ENCODE data around the gene MINDY4B. TPM values are rescaled to one million over a fixed set of nuclear protein-coding genes. Genes with fewer than 3 reads are reported as not detected.

MINDY4B gene
- total and polyA plus RNA-seq, 2 experiments from 2014 or later = not detected

DNA sequence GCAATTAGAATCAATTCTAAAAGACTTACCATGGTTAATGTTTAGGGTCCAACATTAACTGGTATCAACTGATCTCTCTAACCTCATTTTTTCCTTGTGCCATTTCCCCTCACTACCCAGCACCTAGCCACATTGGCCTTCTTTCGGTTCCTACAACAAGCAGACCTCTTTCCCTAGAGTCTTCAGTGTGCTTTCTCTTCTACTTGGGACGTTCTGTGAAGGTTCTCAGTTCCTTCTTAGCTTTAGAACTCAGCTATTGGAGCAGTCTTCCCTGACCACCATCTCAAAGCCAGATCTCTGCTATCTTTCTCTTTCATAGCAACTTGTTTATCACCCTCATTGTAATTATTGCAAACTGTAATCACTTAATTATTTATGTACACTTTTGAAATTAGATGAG lies 31.5 kb upstream of the MINDY4B start:
- no peaks in the 10 kb centered on the region for H3F3A ChIP-seq (replicated peaks; ENCODE audit: low read depth)
- no peaks in the 10 kb centered on the region for H3K9me2 ChIP-seq (ENCODE audit: insufficient read depth)
- H3K27ac Mint-ChIP-seq = no peak overlapping the region
- H3K27ac ChIP-seq (ENCODE audit: low read depth) = no peak overlapping the region
- H3K9me3 Mint-ChIP-seq = no peaks in the 10 kb centered on the region
- ATAC-seq (no peak), DNase-seq (ENCODE audit: low spot score) (no peak)
- no peaks in the 10 kb centered on the region for H3K79me2 ChIP-seq (replicated peaks; ENCODE audit: insufficient read depth)
- H3K4me1 ChIP-seq (ENCODE audit: insufficient read depth) = no peaks in the 10 kb centered on the region
- peaks cover 2% of the 10 kb centered on the region for H3K27me3 Mint-ChIP-seq (ENCODE audit: insufficient read depth, low read depth, poor library complexity)
- H3K4me2 ChIP-seq = no peak overlapping the region
- no peaks in the 10 kb centered on the region for H3K27me3 ChIP-seq (ENCODE audit: insufficient read depth)
- no peak overlapping the region for H2AFZ ChIP-seq
- no peaks in the 10 kb centered on the region for H4K20me1 ChIP-seq (replicated peaks; ENCODE audit: insufficient read depth)
- H3K36me3 Mint-ChIP-seq (ENCODE audit: low read depth) = no peaks in the 10 kb centered on the region
- H3K4me3 ChIP-seq = no peak overlapping the region
- H3K4me1 Mint-ChIP-seq = no peaks in the 10 kb centered on the region
- H3K4me3 Mint-ChIP-seq = no peak overlapping the region
- no peak for TF ChIP-seq POLR2AphosphoS5 (IDR thresholded peaks at IDR 0.05; ENCODE audit: low read depth)
- no peak for TF ChIP-seq NANOG (IDR thresholded peaks at IDR 0.05; ENCODE audit: borderline replicate concordance)
- no peak for TF ChIP-seq EZH2 (IDR thresholded peaks at IDR 0.05; ENCODE audit: low read depth, unreplicated experiment)
- TF ChIP-seq, protein P1, sequence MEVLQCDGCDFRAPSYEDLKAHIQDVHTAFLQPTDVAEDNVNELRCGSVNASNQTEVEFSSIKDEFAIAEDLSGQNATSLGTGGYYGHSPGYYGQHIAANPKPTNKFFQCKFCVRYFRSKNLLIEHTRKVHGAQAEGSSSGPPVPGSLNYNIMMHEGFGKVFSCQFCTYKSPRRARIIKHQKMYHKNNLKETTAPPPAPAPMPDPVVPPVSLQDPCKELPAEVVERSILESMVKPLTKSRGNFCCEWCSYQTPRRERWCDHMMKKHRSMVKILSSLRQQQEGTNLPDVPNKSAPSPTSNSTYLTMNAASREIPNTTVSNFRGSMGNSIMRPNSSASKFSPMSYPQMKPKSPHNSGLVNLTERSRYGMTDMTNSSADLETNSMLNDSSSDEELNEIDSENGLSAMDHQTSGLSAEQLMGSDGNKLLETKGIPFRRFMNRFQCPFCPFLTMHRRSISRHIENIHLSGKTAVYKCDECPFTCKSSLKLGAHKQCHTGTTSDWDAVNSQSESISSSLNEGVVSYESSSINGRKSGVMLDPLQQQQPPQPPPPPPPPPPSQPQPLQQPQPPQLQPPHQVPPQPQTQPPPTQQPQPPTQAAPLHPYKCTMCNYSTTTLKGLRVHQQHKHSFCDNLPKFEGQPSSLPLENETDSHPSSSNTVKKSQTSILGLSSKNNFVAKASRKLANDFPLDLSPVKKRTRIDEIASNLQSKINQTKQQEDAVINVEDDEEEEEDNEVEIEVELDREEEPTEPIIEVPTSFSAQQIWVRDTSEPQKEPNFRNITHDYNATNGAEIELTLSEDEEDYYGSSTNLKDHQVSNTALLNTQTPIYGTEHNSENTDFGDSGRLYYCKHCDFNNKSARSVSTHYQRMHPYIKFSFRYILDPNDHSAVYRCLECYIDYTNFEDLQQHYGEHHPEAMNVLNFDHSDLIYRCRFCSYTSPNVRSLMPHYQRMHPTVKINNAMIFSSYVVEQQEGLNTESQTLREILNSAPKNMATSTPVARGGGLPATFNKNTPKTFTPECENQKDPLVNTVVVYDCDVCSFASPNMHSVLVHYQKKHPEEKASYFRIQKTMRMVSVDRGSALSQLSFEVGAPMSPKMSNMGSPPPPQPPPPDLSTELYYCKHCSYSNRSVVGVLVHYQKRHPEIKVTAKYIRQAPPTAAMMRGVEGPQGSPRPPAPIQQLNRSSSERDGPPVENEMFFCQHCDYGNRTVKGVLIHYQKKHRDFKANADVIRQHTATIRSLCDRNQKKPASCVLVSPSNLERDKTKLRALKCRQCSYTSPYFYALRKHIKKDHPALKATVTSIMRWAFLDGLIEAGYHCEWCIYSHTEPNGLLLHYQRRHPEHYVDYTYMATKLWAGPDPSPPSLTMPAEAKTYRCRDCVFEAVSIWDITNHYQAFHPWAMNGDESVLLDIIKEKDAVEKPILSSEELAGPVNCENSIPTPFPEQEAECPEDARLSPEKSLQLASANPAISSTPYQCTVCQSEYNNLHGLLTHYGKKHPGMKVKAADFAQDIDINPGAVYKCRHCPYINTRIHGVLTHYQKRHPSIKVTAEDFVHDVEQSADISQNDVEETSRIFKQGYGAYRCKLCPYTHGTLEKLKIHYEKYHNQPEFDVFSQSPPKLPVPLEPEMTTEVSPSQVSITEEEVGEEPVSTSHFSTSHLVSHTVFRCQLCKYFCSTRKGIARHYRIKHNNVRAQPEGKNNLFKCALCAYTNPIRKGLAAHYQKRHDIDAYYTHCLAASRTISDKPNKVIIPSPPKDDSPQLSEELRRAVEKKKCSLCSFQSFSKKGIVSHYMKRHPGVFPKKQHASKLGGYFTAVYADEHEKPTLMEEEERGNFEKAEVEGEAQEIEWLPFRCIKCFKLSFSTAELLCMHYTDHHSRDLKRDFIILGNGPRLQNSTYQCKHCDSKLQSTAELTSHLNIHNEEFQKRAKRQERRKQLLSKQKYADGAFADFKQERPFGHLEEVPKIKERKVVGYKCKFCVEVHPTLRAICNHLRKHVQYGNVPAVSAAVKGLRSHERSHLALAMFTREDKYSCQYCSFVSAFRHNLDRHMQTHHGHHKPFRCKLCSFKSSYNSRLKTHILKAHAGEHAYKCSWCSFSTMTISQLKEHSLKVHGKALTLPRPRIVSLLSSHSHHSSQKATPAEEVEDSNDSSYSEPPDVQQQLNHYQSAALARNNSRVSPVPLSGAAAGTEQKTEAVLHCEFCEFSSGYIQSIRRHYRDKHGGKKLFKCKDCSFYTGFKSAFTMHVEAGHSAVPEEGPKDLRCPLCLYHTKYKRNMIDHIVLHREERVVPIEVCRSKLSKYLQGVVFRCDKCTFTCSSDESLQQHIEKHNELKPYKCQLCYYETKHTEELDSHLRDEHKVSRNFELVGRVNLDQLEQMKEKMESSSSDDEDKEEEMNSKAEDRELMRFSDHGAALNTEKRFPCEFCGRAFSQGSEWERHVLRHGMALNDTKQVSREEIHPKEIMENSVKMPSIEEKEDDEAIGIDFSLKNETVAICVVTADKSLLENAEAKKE (CRISPR knock-in tag; IDR thresholded peaks at IDR 0.05) = no peak
- TF ChIP-seq, protein P2, sequence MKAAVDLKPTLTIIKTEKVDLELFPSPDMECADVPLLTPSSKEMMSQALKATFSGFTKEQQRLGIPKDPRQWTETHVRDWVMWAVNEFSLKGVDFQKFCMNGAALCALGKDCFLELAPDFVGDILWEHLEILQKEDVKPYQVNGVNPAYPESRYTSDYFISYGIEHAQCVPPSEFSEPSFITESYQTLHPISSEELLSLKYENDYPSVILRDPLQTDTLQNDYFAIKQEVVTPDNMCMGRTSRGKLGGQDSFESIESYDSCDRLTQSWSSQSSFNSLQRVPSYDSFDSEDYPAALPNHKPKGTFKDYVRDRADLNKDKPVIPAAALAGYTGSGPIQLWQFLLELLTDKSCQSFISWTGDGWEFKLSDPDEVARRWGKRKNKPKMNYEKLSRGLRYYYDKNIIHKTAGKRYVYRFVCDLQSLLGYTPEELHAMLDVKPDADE (IDR thresholded peaks at IDR 0.05) = no peak
- no peak for TF ChIP-seq ZNF114 (CRISPR knock-in tag; IDR thresholded peaks at IDR 0.05)
- no peak for TF ChIP-seq CREB1 (CRISPR knock-in tag; IDR thresholded peaks at IDR 0.05; ENCODE audit: low read depth)
- TF ChIP-seq, protein P3, sequence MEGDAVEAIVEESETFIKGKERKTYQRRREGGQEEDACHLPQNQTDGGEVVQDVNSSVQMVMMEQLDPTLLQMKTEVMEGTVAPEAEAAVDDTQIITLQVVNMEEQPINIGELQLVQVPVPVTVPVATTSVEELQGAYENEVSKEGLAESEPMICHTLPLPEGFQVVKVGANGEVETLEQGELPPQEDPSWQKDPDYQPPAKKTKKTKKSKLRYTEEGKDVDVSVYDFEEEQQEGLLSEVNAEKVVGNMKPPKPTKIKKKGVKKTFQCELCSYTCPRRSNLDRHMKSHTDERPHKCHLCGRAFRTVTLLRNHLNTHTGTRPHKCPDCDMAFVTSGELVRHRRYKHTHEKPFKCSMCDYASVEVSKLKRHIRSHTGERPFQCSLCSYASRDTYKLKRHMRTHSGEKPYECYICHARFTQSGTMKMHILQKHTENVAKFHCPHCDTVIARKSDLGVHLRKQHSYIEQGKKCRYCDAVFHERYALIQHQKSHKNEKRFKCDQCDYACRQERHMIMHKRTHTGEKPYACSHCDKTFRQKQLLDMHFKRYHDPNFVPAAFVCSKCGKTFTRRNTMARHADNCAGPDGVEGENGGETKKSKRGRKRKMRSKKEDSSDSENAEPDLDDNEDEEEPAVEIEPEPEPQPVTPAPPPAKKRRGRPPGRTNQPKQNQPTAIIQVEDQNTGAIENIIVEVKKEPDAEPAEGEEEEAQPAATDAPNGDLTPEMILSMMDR (conservative IDR thresholded peaks at IDR 0.05; ENCODE audit: low read depth in 2 of 2) = no peak
- TF ChIP-seq EZH2phosphoT487 (IDR thresholded peaks at IDR 0.05; ENCODE audit: unreplicated experiment) = no peak
- TF ChIP-seq STAT1 (IDR thresholded peaks at IDR 0.05; ENCODE audit: unreplicated experiment) = no peak
- no peak for TF ChIP-seq ZNF331 (CRISPR knock-in tag; IDR thresholded peaks at IDR 0.05; ENCODE audit: low read depth)
- TF ChIP-seq JUNB (IDR thresholded peaks at IDR 0.05; ENCODE audit: unreplicated experiment) = no peak
- TF ChIP-seq, protein P4, sequence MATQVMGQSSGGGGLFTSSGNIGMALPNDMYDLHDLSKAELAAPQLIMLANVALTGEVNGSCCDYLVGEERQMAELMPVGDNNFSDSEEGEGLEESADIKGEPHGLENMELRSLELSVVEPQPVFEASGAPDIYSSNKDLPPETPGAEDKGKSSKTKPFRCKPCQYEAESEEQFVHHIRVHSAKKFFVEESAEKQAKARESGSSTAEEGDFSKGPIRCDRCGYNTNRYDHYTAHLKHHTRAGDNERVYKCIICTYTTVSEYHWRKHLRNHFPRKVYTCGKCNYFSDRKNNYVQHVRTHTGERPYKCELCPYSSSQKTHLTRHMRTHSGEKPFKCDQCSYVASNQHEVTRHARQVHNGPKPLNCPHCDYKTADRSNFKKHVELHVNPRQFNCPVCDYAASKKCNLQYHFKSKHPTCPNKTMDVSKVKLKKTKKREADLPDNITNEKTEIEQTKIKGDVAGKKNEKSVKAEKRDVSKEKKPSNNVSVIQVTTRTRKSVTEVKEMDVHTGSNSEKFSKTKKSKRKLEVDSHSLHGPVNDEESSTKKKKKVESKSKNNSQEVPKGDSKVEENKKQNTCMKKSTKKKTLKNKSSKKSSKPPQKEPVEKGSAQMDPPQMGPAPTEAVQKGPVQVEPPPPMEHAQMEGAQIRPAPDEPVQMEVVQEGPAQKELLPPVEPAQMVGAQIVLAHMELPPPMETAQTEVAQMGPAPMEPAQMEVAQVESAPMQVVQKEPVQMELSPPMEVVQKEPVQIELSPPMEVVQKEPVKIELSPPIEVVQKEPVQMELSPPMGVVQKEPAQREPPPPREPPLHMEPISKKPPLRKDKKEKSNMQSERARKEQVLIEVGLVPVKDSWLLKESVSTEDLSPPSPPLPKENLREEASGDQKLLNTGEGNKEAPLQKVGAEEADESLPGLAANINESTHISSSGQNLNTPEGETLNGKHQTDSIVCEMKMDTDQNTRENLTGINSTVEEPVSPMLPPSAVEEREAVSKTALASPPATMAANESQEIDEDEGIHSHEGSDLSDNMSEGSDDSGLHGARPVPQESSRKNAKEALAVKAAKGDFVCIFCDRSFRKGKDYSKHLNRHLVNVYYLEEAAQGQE (IDR thresholded peaks at IDR 0.05; ENCODE audit: unreplicated experiment) = no peak
- H3K36me3 ChIP-seq (ENCODE audit: insufficient read depth) = no peaks in the 10 kb centered on the region

Measured in GM23338 (cell line).